K562 (cell line): ENCODE data around the gene BRAP. TPM values are rescaled to one million over a fixed set of nuclear protein-coding genes. Genes with fewer than 3 reads are reported as not detected.

Source experiments
- CLOCK ChIP-seq: fragments of 250-450 bp; sonication (Bioruptor Pico); IDR thresholded peaks from 2 replicates; pipeline ENCODE4 v1.4.0; 2020; ENCODE audit warnings: mild to moderate bottlenecking, moderate library complexity, borderline replicate concordance
- DACH1 ChIP-seq: fragments of 450-650 bp; IDR thresholded peaks from 2 replicates; pipeline ENCODE4 v1.6.1; 2018; ENCODE audit not compliant: partially characterized antibody
- DDX20 ChIP-seq: fragments of 450-650 bp; IDR thresholded peaks from 2 replicates; pipeline ENCODE4 v1.6.1; 2016; ENCODE audit warnings: missing genetic modification characterization, low read depth, mild to moderate bottlenecking, missing compliant biosample characterization, moderate library complexity
- FOXM1 ChIP-seq, 2 experiments: fragments of 450-650 bp in 1 of 2; sonication (generic) in 1 of 2; formaldehyde crosslinking in 1 of 2; IDR thresholded peaks; 2 replicates each; pipeline versions ENCODE4 v1.6.1 to v1.9.0; 2017 to 2022; ENCODE audit warnings: low read depth in 2 of 2, mild to moderate bottlenecking in 2 of 2, missing genetic modification reagents in 1 of 2, moderate library complexity in 1 of 2
- FOXP4 ChIP-seq: sonication (generic); formaldehyde crosslinking; IDR thresholded peaks from 2 replicates; pipeline ENCODE4 v1.8.0; 2022; ENCODE audit warnings: mild to moderate bottlenecking, missing genetic modification reagents, borderline replicate concordance
- ILK ChIP-seq: fragments of 450-650 bp; IDR thresholded peaks from 2 replicates; pipeline ENCODE4 v1.6.1; 2016; ENCODE audit warnings: missing genetic modification characterization, low read depth, mild to moderate bottlenecking, missing compliant biosample characterization, moderate library complexity, borderline replicate concordance
- MITF ChIP-seq: IDR thresholded peaks from 2 replicates; pipeline ENCODE4 v1.6.1; 2014; ENCODE audit warnings: antibody characterized with exemption
- POLR2G ChIP-seq: fragments of 200-400 bp; formaldehyde crosslinking; IDR thresholded peaks from 2 replicates; pipeline ENCODE4 v1.6.1; 2017; ENCODE audit warnings: low read depth, mild to moderate bottlenecking, antibody characterized with exemption, low read length, moderate library complexity
- TBP ChIP-seq: optimal IDR thresholded peaks from 2 replicates; pipeline ENCODE3; 2011; ENCODE audit warnings: low read depth, low read length, improper control_type of control experiment
- XRCC3 ChIP-seq: fragments of 450-650 bp; IDR thresholded peaks from 2 replicates; pipeline ENCODE4 v1.6.1; 2017; ENCODE audit warnings: mild to moderate bottlenecking, moderate library complexity
- ZBTB1 ChIP-seq: sonication (generic); formaldehyde crosslinking; IDR thresholded peaks from 2 replicates; pipeline ENCODE4 v1.8.1; 2023; ENCODE audit warnings: missing genetic modification reagents, low read depth, mild to moderate bottlenecking, borderline replicate concordance
- ZNF12 ChIP-seq: sonication (generic); formaldehyde crosslinking; IDR thresholded peaks from 2 replicates; pipeline ENCODE4 v1.4.0; 2020; ENCODE audit warnings: mild to moderate bottlenecking, missing genetic modification reagents
- ZNF780A ChIP-seq: fragments of 250-450 bp; sonication (Bioruptor Pico); IDR thresholded peaks from 2 replicates; pipeline ENCODE4 v1.5.0; 2021; ENCODE audit warnings: mild to moderate bottlenecking
- polyA plus RNA-seq, 8 experiments: library from polyadenylated mRNA; depleted of rRNA in 4 of 8; stranded (reverse) in 5 of 8; unstranded in 3 of 8; fragments of >200 nt; fragmentation: Nextera tagmentation in 2 of 8; fragmentation: Illumina TruSeq in 1 of 8; extraction: Ambion mirVana in 2 of 8; extraction: Trizol in 1 of 8; gene quantifications; 2 replicates each; pipeline versions ENCODE4 v1.2.1 to v1.2.3, GENCODE V29; 2011 to 2014; ENCODE audit warnings: inconsistent platforms in 1 of 8, missing spikeins in 1 of 8
- total RNA-seq, 7 experiments: library from RNA; depleted of rRNA in 6 of 7; stranded (reverse); fragments of >200 nt in 6 of 7; fragmentation: Illumina TruSeq in 2 of 7; extraction: Trizol in 2 of 7; gene quantifications; 2 replicates each; pipeline versions ENCODE4 v1.2.1 to v1.2.3, GENCODE V29; 2011 to 2021; ENCODE audit warnings: low replicate concordance in 1 of 7
- TF ChIP-seq, protein P1 (sequence below): fragments of 450-650 bp; IDR thresholded peaks from 2 replicates; pipeline ENCODE4 v1.6.1; 2016; ENCODE audit warnings: borderline replicate concordance

The BRAP gene
- total and polyA plus RNA-seq, 9 of the 15 experiments (the other 6 are each of a cell fraction or from before 2014, with no cell fraction given): 2.2 to 32.6 (median 27.5) TPM

DNA sequence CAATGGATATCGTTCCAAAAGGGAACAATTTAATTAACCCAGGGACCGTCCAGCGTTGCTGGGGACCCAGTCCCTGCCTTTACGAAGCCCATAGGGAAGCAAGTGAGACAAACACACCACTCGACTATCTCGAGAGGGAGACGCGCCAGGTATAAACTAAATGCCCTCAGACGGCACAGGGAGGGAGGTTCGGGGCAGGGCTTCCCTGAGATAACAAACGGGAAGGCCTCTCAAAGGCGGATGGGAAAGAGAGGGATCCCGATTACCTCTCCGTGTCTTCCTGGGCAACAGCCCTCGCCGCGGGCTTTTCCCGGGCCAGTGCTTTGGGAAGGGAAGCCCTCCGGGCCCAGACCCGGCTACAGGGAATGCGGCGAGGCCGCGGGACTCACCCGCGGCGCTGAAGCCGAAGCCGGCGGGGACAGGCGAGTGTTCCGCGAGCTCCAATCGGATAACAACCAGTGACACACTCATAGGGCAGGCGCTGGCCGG, 390 bp downstream of the BRAP start (continued):
- TF ChIP-seq CLOCK (CRISPR knock-in tag): no peak
- TF ChIP-seq FOXM1 (IDR thresholded peaks at IDR 0.05; ENCODE audit: low read depth): no peak
- TF ChIP-seq FOXM1 (CRISPR knock-in tag; IDR thresholded peaks at IDR 0.05; ENCODE audit: low read depth): 0 out of 2 replicates have a peak, but pooled peaks have one; percentile 3
- TF ChIP-seq DACH1: no peak
- no peak for TF ChIP-seq POLR2G
- TF ChIP-seq MITF: no peak
- TF ChIP-seq ZBTB1 (CRISPR knock-in tag): 0 out of 2 replicates have a peak, but pooled peaks have one; percentile 64
- no peak for TF ChIP-seq ILK (tag)
- TF ChIP-seq FOXP4 (CRISPR knock-in tag): 0 out of 2 replicates have a peak, but pooled peaks have one; percentile 50
- TF ChIP-seq, protein P1, sequence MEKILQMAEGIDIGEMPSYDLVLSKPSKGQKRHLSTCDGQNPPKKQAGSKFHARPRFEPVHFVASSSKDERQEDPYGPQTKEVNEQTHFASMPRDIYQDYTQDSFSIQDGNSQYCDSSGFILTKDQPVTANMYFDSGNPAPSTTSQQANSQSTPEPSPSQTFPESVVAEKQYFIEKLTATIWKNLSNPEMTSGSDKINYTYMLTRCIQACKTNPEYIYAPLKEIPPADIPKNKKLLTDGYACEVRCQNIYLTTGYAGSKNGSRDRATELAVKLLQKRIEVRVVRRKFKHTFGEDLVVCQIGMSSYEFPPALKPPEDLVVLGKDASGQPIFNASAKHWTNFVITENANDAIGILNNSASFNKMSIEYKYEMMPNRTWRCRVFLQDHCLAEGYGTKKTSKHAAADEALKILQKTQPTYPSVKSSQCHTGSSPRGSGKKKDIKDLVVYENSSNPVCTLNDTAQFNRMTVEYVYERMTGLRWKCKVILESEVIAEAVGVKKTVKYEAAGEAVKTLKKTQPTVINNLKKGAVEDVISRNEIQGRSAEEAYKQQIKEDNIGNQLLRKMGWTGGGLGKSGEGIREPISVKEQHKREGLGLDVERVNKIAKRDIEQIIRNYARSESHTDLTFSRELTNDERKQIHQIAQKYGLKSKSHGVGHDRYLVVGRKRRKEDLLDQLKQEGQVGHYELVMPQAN: 0 out of 2 replicates have a peak, but pooled peaks have one; percentile 16
- no peak for TF ChIP-seq XRCC3
- no peak for TF ChIP-seq TBP
- TF ChIP-seq ZNF12 (CRISPR knock-in tag): peak; percentile 21; the same call in 1 of the 2 replicates
- TF ChIP-seq DDX20 (tag): no peak
- no peak for TF ChIP-seq ZNF780A
